NT2/D1 (cell line): Measurements from ENCODE around the gene KY.

Experiments used
- YY1 ChIP-seq: IDR thresholded peaks from 2 replicates; pipeline ENCODE4 v1.6.1; 2011; ENCODE audit not compliant: insufficient read length, insufficient read depth
- ZNF274 ChIP-seq: IDR thresholded peaks from 2 replicates; pipeline ENCODE4 v1.6.1; 2011; ENCODE audit warnings: mild to moderate bottlenecking, low read depth, low read length

- TF ChIP-seq ZNF274 = no peak
- no peak for TF ChIP-seq YY1
These were observed 35.9 kb downstream of the KY start for GRCh38 chr3:134614955-134615354.
